Measurements from ENCODE around the gene ABCC8. TPM values are rescaled to one million over a fixed set of nuclear protein-coding genes. Genes with fewer than 3 reads are reported as not detected.

The ABCC8 gene
- total and polyA plus RNA-seq, 9 of the 15 experiments (the other 6 are each of a cell fraction or from before 2014, with no cell fraction given) = not detected

- 0% methylated on average over 8 of the region's 8 CpGs for WGBS (ENCODE audit: insufficient coverage, low coverage, missing lambda C conversion rate)
- no peak overlapping the region for H3K27ac ChIP-seq (ENCODE audit: extremely low read depth, low read depth, low read length)
- in situ Hi-C loops (cut with MboI) = no loop called here
- no peak overlapping the region for H3K4me2 ChIP-seq (ENCODE audit: insufficient read depth, low read length)
- POLR2A ChIA-PET = interaction anchor here (0.7 kb wide), 1 partner anchor 120 kb away, joined by 3 read pairs; no protein-coding TSS in a partner anchor
- BruUV-seq (replicated peaks) = no TSS peak
- no peaks in the 10 kb centered on the region for H3K79me2 ChIP-seq (ENCODE audit: control insufficient read depth, insufficient read depth, low read length)
- ATAC-seq (no peak), DNase-seq (ENCODE audit: extremely low read depth in 1 of 4, low spot score in 3 of 4) (no peak), FAIRE-seq (no peak)
- intact Hi-C loops (cut with micrococcal nuclease) = no loop called here
- no peak for TF ChIP-seq TBL1XR1 (IDR thresholded peaks at IDR 0.05; ENCODE audit: low read length in 2 of 2)
- no peak for TF ChIP-seq JUNB (CRISPR knock-in tag; conservative IDR thresholded peaks at IDR 0.05)
- no peak for TF ChIP-seq RBM34 (IDR thresholded peaks at IDR 0.05; ENCODE audit: borderline replicate concordance, insufficient read depth, low read length)
- TF ChIP-seq NR3C1 (CRISPR knock-in tag; IDR thresholded peaks at IDR 0.05) = no peak
- no peak for TF ChIP-seq DIDO1 (tag; IDR thresholded peaks at IDR 0.05; ENCODE audit: low read depth)
- TF ChIP-seq SRSF7 (optimal IDR thresholded peaks at IDR 0.05; ENCODE audit: low read depth, low read length) = no peak
- no peak for TF ChIP-seq ATF7 (IDR thresholded peaks at IDR 0.05)
- no peak for TF ChIP-seq HCFC1 (IDR thresholded peaks at IDR 0.05; ENCODE audit: low read depth, low read length)
- no peak for TF ChIP-seq ZNF124 (CRISPR knock-in tag; IDR thresholded peaks at IDR 0.05)
- no peak for TF ChIP-seq BRF2 (IDR thresholded peaks at IDR 0.05; ENCODE audit: borderline replicate concordance, insufficient read depth, insufficient read length)
- TF ChIP-seq GABPB2 (CRISPR knock-in tag; conservative IDR thresholded peaks at IDR 0.05) = no peak
- no peak for TF ChIP-seq HES1 (IDR thresholded peaks at IDR 0.05; ENCODE audit: low read depth)
- no peak for TF ChIP-seq HEY1 (CRISPR knock-in tag; IDR thresholded peaks at IDR 0.05; ENCODE audit: borderline replicate concordance)
- no peak for TF ChIP-seq CHD4 (IDR thresholded peaks at IDR 0.05; ENCODE audit: insufficient read depth, insufficient replicate concordance, low read depth, low read length, poor library complexity, severe bottlenecking)
- TF ChIP-seq MTA1 (IDR thresholded peaks at IDR 0.05; ENCODE audit: borderline replicate concordance) = no peak
- CTCF ChIA-PET (ENCODE audit: low intra/inter-chr PET ratio) = no interaction called here
- H4K20me1 ChIP-seq (replicated peaks; ENCODE audit: control insufficient read depth, insufficient read depth, low read length) = no peaks in the 10 kb centered on the region; the same call in 1 of the 2 replicates
- H3K4me1 ChIP-seq (replicated peaks in 1 of 2; ENCODE audit: control insufficient read depth in 2 of 2, insufficient read depth in 2 of 2, low read length in 2 of 2) = no peaks in the 10 kb centered on the region
- H3K9me3 ChIP-seq (replicated peaks; ENCODE audit: control insufficient read depth, insufficient read depth, low read depth, low read length) = no peaks in the 10 kb centered on the region
- peaks cover 10 to 22% of the 10 kb centered on the region in 2 experiments; a peak in 4 of 5 replicates for H3K27me3 ChIP-seq (ENCODE audit: control insufficient read depth in 2 of 2, insufficient read depth in 2 of 2, low read length in 2 of 2)
- no peaks in the 10 kb centered on the region for H3K36me3 ChIP-seq (ENCODE audit: control insufficient read depth, insufficient read depth, low read length)
- no peaks in the 10 kb centered on the region for H3K9me1 ChIP-seq (ENCODE audit: control insufficient read depth, insufficient read depth, low read length)
- no peak overlapping the region for H2AFZ ChIP-seq (ENCODE audit: low read depth, low read length)
- no peak overlapping the region for H3K9ac ChIP-seq (ENCODE audit: insufficient read depth in 1 of 2, low read depth in 2 of 2, low read length in 2 of 2)
- H3K4me3 ChIP-seq = no peak overlapping the region
These were observed 27.5 kb downstream of the ABCC8 start for GRCh38 chr11:17449158-17449557.
